HCT116 (cell line): ENCODE data around the gene PTPN2. TPM values are rescaled to one million over a fixed set of nuclear protein-coding genes. Genes with fewer than 3 reads are reported as not detected.

Experiments
- ATAC-seq: fragments of 200-7000 bp; cut with Tn5 transposase; 2 replicates; pipeline ENCODE4 v1.9.1; 2020; ENCODE audit warnings: mild to moderate bottlenecking, moderate library complexity
- BruUV-seq: library from RNA; stranded (reverse); fragments of 400-500 nt; replicated peaks from 2 replicates; lab custom pipeline; 2021; lab: Mats Ljungman, UMichigan
- CTCF ChIA-PET: fragments of 300-600 bp; sonication (Branson Sonifier 250); formaldehyde crosslinking; loops from one replicate; lab custom pipeline; 2021; ENCODE audit warnings: antibody characterized with exemption; lab: Charles Lee
- POLR2A ChIA-PET: fragments of 300-600, 350-600 bp; sonication (Branson Sonifier 250); formaldehyde crosslinking; loops from one replicate; lab custom pipeline; 2021; ENCODE audit warnings: antibody characterized with exemption; lab: Charles Lee
- RAD21 ChIA-PET, 2 experiments: fragments of 300-600 bp; sonication (Branson Sonifier 250); formaldehyde crosslinking; loops; one replicate each; lab custom pipeline; 2023; ENCODE audit warnings: low total read pairs in 2 of 2; ENCODE audit not compliant: uncharacterized antibody in 2 of 2, unreplicated experiment in 2 of 2, low non-redundant PET in 1 of 2; lab: Charles Lee
- DNase-seq: peaks from one replicate; pipeline ENCODE4 v3.0.0-alpha.2; 2010; ENCODE audit warnings: low read depth, low spot score
- H2AFZ ChIP-seq: fragments of 200-600 bp; shearing (Covaris generic), sonication (generic); 2 replicates; pipeline ENCODE4 v1.6.1; 2017; ENCODE audit warnings: low read depth, mixed run types, mixed read lengths, antibody characterized with exemption, low read length; ENCODE audit not compliant: poor library complexity, severe bottlenecking
- H3K27ac ChIP-seq: 2 replicates; pipeline ENCODE4 v1.5.1; 2012; ENCODE audit warnings: low read depth, low read length
- H3K27me3 ChIP-seq: fragments of 200-600 bp; sonication (generic); 2 replicates; pipeline ENCODE4 v1.6.1; 2016; ENCODE audit warnings: mixed run types, low read length, mixed read lengths; ENCODE audit not compliant: insufficient read depth
- H3K36me3 ChIP-seq, 2 experiments: fragments of 200-500 bp in 1 of 2; fragments of 200-600 bp in 1 of 2; sonication (Bioruptor generic) in 1 of 2; sonication (generic) in 1 of 2; 2 replicates each; pipeline versions ENCODE4 v1.5.1 to v1.6.1; 2014 to 2016; ENCODE audit warnings: low read length in 2 of 2, inconsistent platforms in 1 of 2, mixed read lengths in 1 of 2, mixed run types in 1 of 2; ENCODE audit not compliant: insufficient read depth in 2 of 2, control insufficient read depth in 1 of 2
- H3K4me1 ChIP-seq, 2 experiments: fragments of 200-600 bp in 1 of 2; sonication (generic) in 1 of 2; 2 replicates each; pipeline versions ENCODE4 v1.5.1 to v1.6.1; 2012 to 2017; ENCODE audit warnings: low read length in 2 of 2, inconsistent platforms in 1 of 2, mild to moderate bottlenecking in 1 of 2, mixed read lengths in 1 of 2, mixed run types in 1 of 2, moderate library complexity in 1 of 2; ENCODE audit not compliant: insufficient read depth in 2 of 2, control insufficient read depth in 1 of 2
- H3K4me2 ChIP-seq: fragments of 200-600 bp; sonication (generic); 2 replicates; pipeline ENCODE4 v1.6.1; 2017; ENCODE audit warnings: mixed run types, low read length, mixed read lengths
- H3K4me3 ChIP-seq, 2 experiments: fragments of 200-600 bp in 1 of 2; sonication (generic) in 1 of 2; replicated peaks in 1 of 2; 2 replicates each; pipeline ENCODE4 v1.5.1; 2011 to 2016; ENCODE audit warnings: low read length in 2 of 2, control low read depth in 1 of 2, low read depth in 1 of 2, mild to moderate bottlenecking in 1 of 2, mixed read lengths in 1 of 2, mixed run types in 1 of 2
- H3K79me2 ChIP-seq: fragments of 200-600 bp; sonication (generic); 2 replicates; pipeline ENCODE4 v1.6.1; 2017; ENCODE audit warnings: mild to moderate bottlenecking, mixed run types, low read length, moderate library complexity, mixed read lengths; ENCODE audit not compliant: insufficient read depth
- H3K9ac ChIP-seq: fragments of 200-600 bp; sonication (generic); 2 replicates; pipeline ENCODE4 v1.6.1; 2016; ENCODE audit warnings: low read length, mixed read lengths
- H3K9me2 ChIP-seq: fragments of 200-600 bp; sonication (generic), shearing (Covaris generic); 2 replicates; pipeline ENCODE4 v1.6.1; 2017; ENCODE audit warnings: mixed run types, mild to moderate bottlenecking, moderate library complexity; ENCODE audit not compliant: insufficient read depth
- H3K9me3 ChIP-seq, 2 experiments: fragments of 200-500 bp in 1 of 2; fragments of 200-600 bp in 1 of 2; sonication (Bioruptor generic) in 1 of 2; sonication (generic) in 1 of 2; 2 replicates each; pipeline ENCODE4 v1.6.1; 2014 to 2017; ENCODE audit warnings: low read length in 2 of 2, mixed read lengths in 2 of 2, inconsistent platforms in 1 of 2, low read depth in 1 of 2, mild to moderate bottlenecking in 1 of 2, mixed run types in 1 of 2, moderate library complexity in 1 of 2; ENCODE audit not compliant: control insufficient read depth in 1 of 2, insufficient read depth in 1 of 2
- H4K20me1 ChIP-seq: fragments of 200-600 bp; sonication (generic), shearing (Covaris generic); 2 replicates; pipeline ENCODE4 v1.6.1; 2017; ENCODE audit warnings: mixed run types, mild to moderate bottlenecking, moderate library complexity; ENCODE audit not compliant: insufficient read depth
- CBX3 ChIP-seq: IDR thresholded peaks from 2 replicates; pipeline ENCODE4 v1.6.1; 2012; ENCODE audit warnings: low read depth
- CTCF ChIP-seq, 3 experiments: fragments of 200-600 bp in 1 of 3; sonication (generic) in 1 of 3; IDR thresholded peaks in 2 of 3; conservative IDR thresholded peaks in 1 of 3; 2 replicates each; pipeline ENCODE4 v1.5.1; 2012 to 2017; ENCODE audit warnings: low read depth in 2 of 3, low read length in 2 of 3, antibody characterized with exemption in 1 of 3, borderline replicate concordance in 1 of 3, control low read depth in 1 of 3, mild to moderate bottlenecking in 1 of 3, mixed read lengths in 1 of 3, mixed run types in 1 of 3, moderate library complexity in 1 of 3; ENCODE audit not compliant: insufficient read depth in 1 of 3
- ELF1 ChIP-seq: IDR thresholded peaks from 2 replicates; pipeline ENCODE4 v1.6.1; 2012; ENCODE audit warnings: low read depth, borderline replicate concordance
- JUND ChIP-seq: IDR thresholded peaks from 2 replicates; pipeline ENCODE4 v1.6.1; 2012
- RAD21 ChIP-seq: IDR thresholded peaks from 2 replicates; pipeline ENCODE4 v1.6.1; 2012; ENCODE audit warnings: low read depth, mild to moderate bottlenecking
- YY1 ChIP-seq: IDR thresholded peaks from 2 replicates; pipeline ENCODE4 v1.6.1; 2011; ENCODE audit warnings: low read length, low read depth, moderate library complexity, mild to moderate bottlenecking; ENCODE audit not compliant: insufficient replicate concordance; ENCODE audit errors: extremely low read depth
- ZNF274 ChIP-seq: fragments of 200-500 bp; sonication (Bioruptor generic); IDR thresholded peaks from 2 replicates; pipeline ENCODE4 v1.6.1; 2014; ENCODE audit warnings: mild to moderate bottlenecking, low read depth, low read length, inconsistent platforms
- intact Hi-C: fragments of 100-400 bp; cut with micrococcal nuclease; formaldehyde crosslinking; loops from 2 replicates; pipeline ENCODE4 v1.10.0; 2022
- total RNA-seq: library from RNA; stranded (reverse); gene quantifications from one replicate; pipeline ENCODE4 v1.2.1, GENCODE V29; 2021; ENCODE audit not compliant: unreplicated experiment
- TF ChIP-seq, protein P1 (sequence below): IDR thresholded peaks from 2 replicates; pipeline ENCODE4 v1.6.1; 2011; ENCODE audit warnings: mild to moderate bottlenecking, low read length, moderate library complexity; ENCODE audit not compliant: insufficient replicate concordance; ENCODE audit errors: extremely low read depth

PTPN2 gene
- total RNA-seq, 1 experiment from 2014 or later, result 50.3 TPM

DNA sequence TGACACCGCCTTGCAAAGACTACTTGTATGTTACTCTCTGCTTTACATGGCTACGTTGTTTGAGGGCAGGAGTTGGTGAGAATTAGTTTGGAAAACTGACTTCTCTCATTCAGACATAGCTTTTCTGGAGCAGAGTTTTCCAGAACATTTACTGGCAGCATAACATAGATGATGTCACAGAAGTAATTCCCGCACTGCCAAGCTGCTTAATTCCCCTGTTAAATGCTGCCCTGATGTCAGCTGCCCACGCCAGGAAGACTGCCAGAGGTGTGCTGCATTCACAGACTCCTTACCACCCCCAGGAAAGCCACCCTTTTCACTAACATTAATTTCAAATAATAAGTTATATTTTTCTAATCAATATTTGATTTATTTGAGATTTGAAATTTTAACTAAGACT is 24.7 kb upstream of the PTPN2 start:
- no peaks in the 10 kb centered on the region; a peak in 1 of 4 replicates for H3K9me3 ChIP-seq
- no peaks in the 10 kb centered on the region for H3K79me2 ChIP-seq
- no peaks in the 10 kb centered on the region for H3K36me3 ChIP-seq
- no peak overlapping the region for H3K27ac ChIP-seq
- no peaks in the 10 kb centered on the region for H4K20me1 ChIP-seq
- RAD21 ChIA-PET, result no interaction called here
- DNase-seq, result no peak
- H2AFZ ChIP-seq, result no peak overlapping the region
- intact Hi-C loops, result loop anchor here (10.0 kb wide), 1 partner anchor 54 kb away; no protein-coding TSS in a partner anchor
- no peak overlapping the region for H3K4me3 ChIP-seq
- no peak overlapping the region for H3K9ac ChIP-seq
- no peaks in the 10 kb centered on the region for H3K9me2 ChIP-seq
- CTCF ChIA-PET, result no interaction called here
- no TSS peak for BruUV-seq
- no peak overlapping the region for H3K4me2 ChIP-seq
- TF ChIP-seq CTCF (IDR thresholded peaks at IDR 0.05 in 2 of 3, conservative IDR thresholded peaks at IDR 0.05 in 1 of 3; ENCODE audit: borderline replicate concordance in 1 of 3, insufficient read depth in 1 of 3, low read depth in 2 of 3, low read length in 2 of 3), result no peak
- TF ChIP-seq, protein P1, sequence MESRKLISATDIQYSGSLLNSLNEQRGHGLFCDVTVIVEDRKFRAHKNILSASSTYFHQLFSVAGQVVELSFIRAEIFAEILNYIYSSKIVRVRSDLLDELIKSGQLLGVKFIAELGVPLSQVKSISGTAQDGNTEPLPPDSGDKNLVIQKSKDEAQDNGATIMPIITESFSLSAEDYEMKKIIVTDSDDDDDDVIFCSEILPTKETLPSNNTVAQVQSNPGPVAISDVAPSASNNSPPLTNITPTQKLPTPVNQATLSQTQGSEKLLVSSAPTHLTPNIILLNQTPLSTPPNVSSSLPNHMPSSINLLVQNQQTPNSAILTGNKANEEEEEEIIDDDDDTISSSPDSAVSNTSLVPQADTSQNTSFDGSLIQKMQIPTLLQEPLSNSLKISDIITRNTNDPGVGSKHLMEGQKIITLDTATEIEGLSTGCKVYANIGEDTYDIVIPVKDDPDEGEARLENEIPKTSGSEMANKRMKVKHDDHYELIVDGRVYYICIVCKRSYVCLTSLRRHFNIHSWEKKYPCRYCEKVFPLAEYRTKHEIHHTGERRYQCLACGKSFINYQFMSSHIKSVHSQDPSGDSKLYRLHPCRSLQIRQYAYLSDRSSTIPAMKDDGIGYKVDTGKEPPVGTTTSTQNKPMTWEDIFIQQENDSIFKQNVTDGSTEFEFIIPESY, result no peak
- no peak for TF ChIP-seq JUND
- no peak for TF ChIP-seq YY1
- no peak for TF ChIP-seq ELF1
- no peak for TF ChIP-seq RAD21
- no peak for TF ChIP-seq ZNF274
- no peak for TF ChIP-seq CBX3
- ATAC-seq, result no peak
- H3K27me3 ChIP-seq, result no peaks in the 10 kb centered on the region
- POLR2A ChIA-PET, result no interaction called here
- H3K4me1 ChIP-seq, result no peaks in the 10 kb centered on the region
